ENCODE measurements around the gene PTGR3. TPM values are rescaled to one million over a fixed set of nuclear protein-coding genes. Genes with fewer than 3 reads are reported as not detected.

The PTGR3 gene
- total RNA-seq, 1 experiment from 2014 or later, result 6.9 TPM

DNA sequence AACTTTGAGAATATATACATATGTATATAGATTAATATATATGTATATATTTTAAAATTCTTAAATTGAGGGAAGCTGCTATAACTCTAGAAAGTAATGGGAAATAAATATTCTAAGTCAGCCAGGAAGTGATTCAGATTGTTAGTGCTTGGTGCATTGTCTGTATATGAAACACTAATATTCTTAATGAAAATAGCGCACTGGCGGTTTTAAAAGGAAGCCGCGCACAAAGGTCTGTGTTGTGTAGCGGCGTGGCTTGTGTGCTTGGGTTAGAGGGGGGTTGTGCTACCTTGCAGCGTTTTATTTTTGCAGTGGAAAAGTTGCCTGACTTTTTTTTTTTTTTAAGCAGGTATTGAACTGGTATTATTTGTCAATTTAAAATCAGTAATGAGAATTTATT, 13.0 kb upstream of the PTGR3 start:
- intact Hi-C loops (cut with micrococcal nuclease; ENCODE audit: unreplicated experiment), result no loop called here
- POLR2A ChIA-PET (ENCODE audit: low non-redundant PET), result no interaction called here
- H3K4me3 ChIP-seq (ENCODE audit: low read depth, low read length, poor library complexity, severe bottlenecking), result no peak overlapping the region
- no peaks in the 10 kb centered on the region for H3K36me3 ChIP-seq (ENCODE audit: insufficient read depth, low read length, poor library complexity, severe bottlenecking)
- H3K4me1 ChIP-seq (ENCODE audit: insufficient read depth, low read length, poor library complexity, severe bottlenecking), result peaks cover 10% of the 10 kb centered on the region
- TF ChIP-seq EZH2 (IDR thresholded peaks at IDR 0.05; ENCODE audit: borderline replicate concordance, low read depth, low read length, poor library complexity, severe bottlenecking), result no peak
- no peak overlapping the region for H3K27ac ChIP-seq (ENCODE audit: low read depth, low read length, poor library complexity, severe bottlenecking)
- no TSS peak for BruUV-seq (replicated peaks)
- no peaks in the 10 kb centered on the region for H3K27me3 ChIP-seq (replicated peaks; ENCODE audit: insufficient read depth, low read depth, low read length, poor library complexity)
- CTCF ChIA-PET, result no interaction called here
- H3K9me3 ChIP-seq (ENCODE audit: low read depth, low read length, poor library complexity, severe bottlenecking), result no peaks in the 10 kb centered on the region
- DNase-seq (ENCODE audit: low spot score), result no peak

DNA sequence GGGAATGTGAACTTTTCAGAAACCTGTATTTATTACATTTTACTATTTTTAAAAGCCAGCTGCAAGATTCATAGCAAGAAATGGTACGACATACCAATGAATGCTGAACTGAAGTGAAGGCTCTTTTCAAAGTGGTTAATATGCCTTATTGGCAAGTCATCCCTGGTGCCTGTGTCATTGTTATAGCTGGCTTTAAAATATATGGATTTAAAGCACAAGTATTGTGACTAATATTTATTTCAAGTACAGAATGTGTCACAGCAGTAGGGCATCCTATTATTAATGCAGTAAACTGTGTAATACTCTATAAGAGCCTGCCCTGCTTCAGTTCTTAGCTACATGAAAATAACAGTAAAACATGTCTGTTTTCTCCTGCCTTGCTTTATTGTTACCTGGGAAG, 12.5 kb upstream of the PTGR3 start:
- H3K4me3 ChIP-seq (ENCODE audit: low read depth, low read length, poor library complexity, severe bottlenecking), result no peak overlapping the region
- no peak for TF ChIP-seq EZH2 (IDR thresholded peaks at IDR 0.05; ENCODE audit: borderline replicate concordance, low read depth, low read length, poor library complexity, severe bottlenecking)
- TF ChIP-seq, protein P1, sequence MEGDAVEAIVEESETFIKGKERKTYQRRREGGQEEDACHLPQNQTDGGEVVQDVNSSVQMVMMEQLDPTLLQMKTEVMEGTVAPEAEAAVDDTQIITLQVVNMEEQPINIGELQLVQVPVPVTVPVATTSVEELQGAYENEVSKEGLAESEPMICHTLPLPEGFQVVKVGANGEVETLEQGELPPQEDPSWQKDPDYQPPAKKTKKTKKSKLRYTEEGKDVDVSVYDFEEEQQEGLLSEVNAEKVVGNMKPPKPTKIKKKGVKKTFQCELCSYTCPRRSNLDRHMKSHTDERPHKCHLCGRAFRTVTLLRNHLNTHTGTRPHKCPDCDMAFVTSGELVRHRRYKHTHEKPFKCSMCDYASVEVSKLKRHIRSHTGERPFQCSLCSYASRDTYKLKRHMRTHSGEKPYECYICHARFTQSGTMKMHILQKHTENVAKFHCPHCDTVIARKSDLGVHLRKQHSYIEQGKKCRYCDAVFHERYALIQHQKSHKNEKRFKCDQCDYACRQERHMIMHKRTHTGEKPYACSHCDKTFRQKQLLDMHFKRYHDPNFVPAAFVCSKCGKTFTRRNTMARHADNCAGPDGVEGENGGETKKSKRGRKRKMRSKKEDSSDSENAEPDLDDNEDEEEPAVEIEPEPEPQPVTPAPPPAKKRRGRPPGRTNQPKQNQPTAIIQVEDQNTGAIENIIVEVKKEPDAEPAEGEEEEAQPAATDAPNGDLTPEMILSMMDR (conservative IDR thresholded peaks at IDR 0.05; ENCODE audit: low read depth, low read length), result no peak
- POLR2A ChIA-PET (ENCODE audit: low non-redundant PET), result no interaction called here
- intact Hi-C loops (cut with micrococcal nuclease; ENCODE audit: unreplicated experiment), result no loop called here
- no peaks in the 10 kb centered on the region for H3K27me3 ChIP-seq (replicated peaks; ENCODE audit: insufficient read depth, low read depth, low read length, poor library complexity)
- no TSS peak for BruUV-seq (replicated peaks)
- no peak for DNase-seq (ENCODE audit: low spot score)
- H3K27ac ChIP-seq (ENCODE audit: low read depth, low read length, poor library complexity, severe bottlenecking), result no peak overlapping the region
- CTCF ChIA-PET, result no interaction called here
- H3K4me1 ChIP-seq (ENCODE audit: insufficient read depth, low read length, poor library complexity, severe bottlenecking), result peaks cover 5% of the 10 kb centered on the region
- H3K36me3 ChIP-seq (ENCODE audit: insufficient read depth, low read length, poor library complexity, severe bottlenecking), result no peaks in the 10 kb centered on the region
- no peaks in the 10 kb centered on the region for H3K9me3 ChIP-seq (ENCODE audit: low read depth, low read length, poor library complexity, severe bottlenecking)

DNA sequence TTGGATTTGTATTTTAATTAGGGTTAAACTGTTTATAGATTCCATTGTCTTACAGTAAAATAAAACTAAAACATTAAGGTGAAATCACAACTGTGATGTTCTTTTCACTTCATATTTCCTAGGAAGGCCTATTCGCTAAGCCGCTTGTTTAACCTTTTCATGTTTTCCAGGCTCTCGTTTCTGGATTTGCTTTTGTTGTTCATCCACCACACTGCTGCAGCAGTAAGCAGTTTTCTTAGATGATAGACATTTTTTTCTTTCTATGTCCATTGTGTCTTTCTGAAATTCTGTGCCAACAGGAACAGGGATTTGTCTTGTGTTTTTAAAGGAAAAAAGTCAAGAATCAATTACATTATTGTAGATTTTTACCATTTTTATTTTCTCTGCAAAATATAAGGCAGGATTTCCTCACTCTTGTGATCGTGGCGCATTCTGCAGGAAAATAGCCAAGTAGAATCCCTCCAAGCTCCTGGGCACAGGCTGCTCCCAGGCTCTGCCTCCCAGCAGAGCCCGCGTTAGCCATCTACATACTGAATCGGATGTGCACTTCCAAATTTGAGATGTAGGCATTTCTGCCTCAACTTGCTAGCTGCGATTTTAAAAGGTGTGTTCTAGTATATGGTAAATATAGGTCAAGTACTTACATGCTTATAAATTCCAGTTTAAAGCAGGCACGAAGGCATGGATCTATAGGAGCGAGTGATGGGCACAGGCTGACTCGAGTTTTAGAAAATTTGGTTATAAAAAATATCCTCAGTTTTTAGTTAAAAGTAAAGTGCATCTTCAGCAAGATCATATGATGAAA, 11.8 kb upstream of the PTGR3 start:
- no peak for DNase-seq (ENCODE audit: low spot score)
- H3K27me3 ChIP-seq (replicated peaks; ENCODE audit: insufficient read depth, low read depth, low read length, poor library complexity), result no peaks in the 10 kb centered on the region
- ChIA-PET CTCF (no interaction called here), POLR2A (ENCODE audit: low non-redundant PET) (no interaction called here)
- BruUV-seq (replicated peaks), result no TSS peak
- intact Hi-C loops (cut with micrococcal nuclease; ENCODE audit: unreplicated experiment), result no loop called here
- TF ChIP-seq, protein P1 (conservative IDR thresholded peaks at IDR 0.05; ENCODE audit: low read depth, low read length), result no peak
- no peak for TF ChIP-seq EZH2 (IDR thresholded peaks at IDR 0.05; ENCODE audit: borderline replicate concordance, low read depth, low read length, poor library complexity, severe bottlenecking)
- H3K4me1 ChIP-seq (ENCODE audit: insufficient read depth, low read length, poor library complexity, severe bottlenecking), result peaks cover 3% of the 10 kb centered on the region
- no peak overlapping the region for H3K4me3 ChIP-seq (ENCODE audit: low read depth, low read length, poor library complexity, severe bottlenecking)
- no peaks in the 10 kb centered on the region for H3K9me3 ChIP-seq (ENCODE audit: low read depth, low read length, poor library complexity, severe bottlenecking)
- no peaks in the 10 kb centered on the region for H3K36me3 ChIP-seq (ENCODE audit: insufficient read depth, low read length, poor library complexity, severe bottlenecking)
- H3K27ac ChIP-seq (ENCODE audit: low read depth, low read length, poor library complexity, severe bottlenecking), result no peak overlapping the region

All from A673 (cell line).